ENCODE measurements around the gene ULK2.

DNA sequence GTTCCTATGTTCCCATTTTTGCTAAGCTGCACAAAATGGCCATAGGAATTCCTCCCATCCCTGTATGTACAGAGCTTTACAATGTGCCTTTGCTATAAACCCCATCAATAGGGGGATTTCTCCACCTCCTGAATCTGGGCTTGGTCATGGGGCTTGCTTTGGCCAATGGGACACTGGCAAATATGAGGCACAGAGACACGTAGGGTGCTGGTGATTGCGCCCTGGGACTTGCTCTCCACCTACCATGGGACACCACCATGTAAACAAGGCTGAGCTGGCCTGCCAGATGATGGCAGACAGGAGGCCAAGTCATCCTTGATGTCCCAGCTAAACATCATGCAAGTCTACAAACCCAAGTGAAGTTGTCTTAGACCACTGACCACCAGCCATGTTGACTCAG is 104.3 kb downstream of the ULK2 start:
- TF ChIP-seq YY1 (tag by site-specific recombination; IDR thresholded peaks at IDR 0.05): no peak
- TF ChIP-seq, protein P1, sequence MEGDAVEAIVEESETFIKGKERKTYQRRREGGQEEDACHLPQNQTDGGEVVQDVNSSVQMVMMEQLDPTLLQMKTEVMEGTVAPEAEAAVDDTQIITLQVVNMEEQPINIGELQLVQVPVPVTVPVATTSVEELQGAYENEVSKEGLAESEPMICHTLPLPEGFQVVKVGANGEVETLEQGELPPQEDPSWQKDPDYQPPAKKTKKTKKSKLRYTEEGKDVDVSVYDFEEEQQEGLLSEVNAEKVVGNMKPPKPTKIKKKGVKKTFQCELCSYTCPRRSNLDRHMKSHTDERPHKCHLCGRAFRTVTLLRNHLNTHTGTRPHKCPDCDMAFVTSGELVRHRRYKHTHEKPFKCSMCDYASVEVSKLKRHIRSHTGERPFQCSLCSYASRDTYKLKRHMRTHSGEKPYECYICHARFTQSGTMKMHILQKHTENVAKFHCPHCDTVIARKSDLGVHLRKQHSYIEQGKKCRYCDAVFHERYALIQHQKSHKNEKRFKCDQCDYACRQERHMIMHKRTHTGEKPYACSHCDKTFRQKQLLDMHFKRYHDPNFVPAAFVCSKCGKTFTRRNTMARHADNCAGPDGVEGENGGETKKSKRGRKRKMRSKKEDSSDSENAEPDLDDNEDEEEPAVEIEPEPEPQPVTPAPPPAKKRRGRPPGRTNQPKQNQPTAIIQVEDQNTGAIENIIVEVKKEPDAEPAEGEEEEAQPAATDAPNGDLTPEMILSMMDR (tag by site-specific recombination; IDR thresholded peaks at IDR 0.05): no peak
- no peak for TF ChIP-seq REST (tag by site-specific recombination; IDR thresholded peaks at IDR 0.05)
- TF ChIP-seq ZNF23 (tag by site-specific recombination; IDR thresholded peaks at IDR 0.05; ENCODE audit: borderline replicate concordance): no peak
- no peak for TF ChIP-seq ZNF521 (tag by site-specific recombination; IDR thresholded peaks at IDR 0.05)
- no peak for TF ChIP-seq ZBTB20 (tag by site-specific recombination; IDR thresholded peaks at IDR 0.05)
- no peak for TF ChIP-seq ZNF530 (tag by site-specific recombination; IDR thresholded peaks at IDR 0.05; ENCODE audit: low read depth)
- no peak for TF ChIP-seq SCRT1 (tag by site-specific recombination; IDR thresholded peaks at IDR 0.05; ENCODE audit: borderline replicate concordance)
- no peak for TF ChIP-seq ZNF658 (tag by site-specific recombination; IDR thresholded peaks at IDR 0.05)
